Measurements from ENCODE around the gene LUC7L3. TPM values are rescaled to one million over a fixed set of nuclear protein-coding genes. Genes with fewer than 3 reads are reported as not detected.
A peak's percentile ranks its signal among the peaks of the same experiment; 100 is the strongest.

The LUC7L3 gene
- total RNA-seq, 1 donor from 2014 or later = 222 TPM

DNA sequence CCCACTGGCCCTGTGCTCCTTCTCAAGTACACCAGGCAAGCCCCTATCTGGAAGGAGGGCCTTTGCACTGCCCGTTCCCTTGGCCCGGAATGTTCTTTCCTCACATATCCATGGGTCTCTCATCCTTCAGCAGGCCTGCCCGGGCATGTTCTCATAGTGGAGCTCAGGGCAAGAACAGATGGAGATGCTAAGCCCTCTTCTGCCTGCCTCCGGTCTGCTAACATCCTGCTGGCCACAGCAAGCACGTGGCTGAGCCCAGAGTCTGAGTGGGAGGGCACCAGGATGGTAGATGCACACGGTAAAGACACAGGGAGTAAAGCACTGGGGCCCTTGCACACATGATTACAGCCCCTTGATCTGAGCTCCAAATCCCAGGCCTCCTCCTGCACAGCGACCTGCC is 67.7 kb downstream of the LUC7L3 start:
- no peak for DNase-seq
- peaks cover 3% of the 10 kb centered on the region for H3K9me3 Mint-ChIP-seq (ENCODE audit: unreplicated experiment)
- H3K27me3 Mint-ChIP-seq (ENCODE audit: unreplicated experiment) = peaks cover 4% of the 10 kb centered on the region
- H3K36me3 Mint-ChIP-seq (ENCODE audit: unreplicated experiment) = no peaks in the 10 kb centered on the region
- H3K27ac Mint-ChIP-seq (ENCODE audit: unreplicated experiment) = peak overlapping the region; percentile 17
- TF ChIP-seq, protein P1, sequence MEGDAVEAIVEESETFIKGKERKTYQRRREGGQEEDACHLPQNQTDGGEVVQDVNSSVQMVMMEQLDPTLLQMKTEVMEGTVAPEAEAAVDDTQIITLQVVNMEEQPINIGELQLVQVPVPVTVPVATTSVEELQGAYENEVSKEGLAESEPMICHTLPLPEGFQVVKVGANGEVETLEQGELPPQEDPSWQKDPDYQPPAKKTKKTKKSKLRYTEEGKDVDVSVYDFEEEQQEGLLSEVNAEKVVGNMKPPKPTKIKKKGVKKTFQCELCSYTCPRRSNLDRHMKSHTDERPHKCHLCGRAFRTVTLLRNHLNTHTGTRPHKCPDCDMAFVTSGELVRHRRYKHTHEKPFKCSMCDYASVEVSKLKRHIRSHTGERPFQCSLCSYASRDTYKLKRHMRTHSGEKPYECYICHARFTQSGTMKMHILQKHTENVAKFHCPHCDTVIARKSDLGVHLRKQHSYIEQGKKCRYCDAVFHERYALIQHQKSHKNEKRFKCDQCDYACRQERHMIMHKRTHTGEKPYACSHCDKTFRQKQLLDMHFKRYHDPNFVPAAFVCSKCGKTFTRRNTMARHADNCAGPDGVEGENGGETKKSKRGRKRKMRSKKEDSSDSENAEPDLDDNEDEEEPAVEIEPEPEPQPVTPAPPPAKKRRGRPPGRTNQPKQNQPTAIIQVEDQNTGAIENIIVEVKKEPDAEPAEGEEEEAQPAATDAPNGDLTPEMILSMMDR (IDR thresholded peaks at IDR 0.05; ENCODE audit: partially characterized antibody, unreplicated experiment) = no peak
- H3K4me1 Mint-ChIP-seq (ENCODE audit: low read depth, unreplicated experiment) = peaks cover 10% of the 10 kb centered on the region
- no peak overlapping the region for H3K4me3 Mint-ChIP-seq (ENCODE audit: unreplicated experiment)

DNA sequence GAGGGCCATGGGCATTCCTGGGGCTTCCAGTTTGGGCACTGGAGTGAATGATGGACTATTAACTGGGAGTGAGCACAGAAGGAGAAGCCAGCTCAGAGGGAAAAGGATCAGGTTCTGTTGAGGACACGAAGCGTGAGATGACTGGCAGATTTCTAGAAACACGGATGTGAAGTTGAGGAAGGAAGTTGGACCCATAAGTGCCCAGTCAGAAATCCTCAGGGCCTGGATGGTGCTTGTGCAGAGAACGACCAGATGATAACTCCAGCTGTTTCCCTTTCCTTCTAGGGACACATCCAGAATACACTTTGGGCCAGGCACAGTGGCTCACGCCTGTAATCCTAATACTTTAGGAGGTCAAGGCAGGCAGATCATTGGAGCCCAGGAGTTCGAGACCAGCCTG is 71.2 kb downstream of the LUC7L3 start:
- H3K27ac Mint-ChIP-seq (ENCODE audit: unreplicated experiment) = no peak overlapping the region
- peaks cover 3% of the 10 kb centered on the region for H3K9me3 Mint-ChIP-seq (ENCODE audit: unreplicated experiment)
- H3K4me1 Mint-ChIP-seq (ENCODE audit: low read depth, unreplicated experiment) = peaks cover 13% of the 10 kb centered on the region
- no peaks in the 10 kb centered on the region for H3K36me3 Mint-ChIP-seq (ENCODE audit: unreplicated experiment)
- no peak overlapping the region for H3K4me3 Mint-ChIP-seq (ENCODE audit: unreplicated experiment)
- DNase-seq = no peak
- H3K27me3 Mint-ChIP-seq (ENCODE audit: unreplicated experiment) = peaks cover 2% of the 10 kb centered on the region
- TF ChIP-seq, protein P1 (IDR thresholded peaks at IDR 0.05; ENCODE audit: partially characterized antibody, unreplicated experiment) = no peak

DNA sequence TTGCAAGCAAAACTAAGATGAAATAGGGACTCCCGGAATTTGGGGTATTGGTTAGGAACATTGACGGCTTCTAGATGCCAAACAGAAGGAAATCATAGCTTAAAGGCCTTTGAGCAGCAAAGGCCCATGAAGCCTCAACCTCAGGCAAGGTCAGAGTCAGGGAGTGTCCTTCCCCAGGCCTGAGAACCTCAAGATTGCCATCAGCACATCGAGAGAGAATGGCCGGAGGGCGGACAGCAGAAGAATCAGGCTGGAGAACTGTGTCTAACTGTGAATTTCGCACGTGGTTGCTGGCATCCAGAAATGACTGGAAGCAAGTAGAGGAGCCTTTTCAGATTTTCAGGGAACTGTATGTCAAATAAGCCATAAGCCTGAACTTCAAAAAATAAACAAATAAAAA is 72.7 kb downstream of the LUC7L3 start:
- no peak overlapping the region for H3K4me3 Mint-ChIP-seq (ENCODE audit: unreplicated experiment)
- no peaks in the 10 kb centered on the region for H3K36me3 Mint-ChIP-seq (ENCODE audit: unreplicated experiment)
- H3K4me1 Mint-ChIP-seq (ENCODE audit: low read depth, unreplicated experiment) = peaks cover 9% of the 10 kb centered on the region
- peaks cover 2% of the 10 kb centered on the region for H3K9me3 Mint-ChIP-seq (ENCODE audit: unreplicated experiment)
- DNase-seq = no peak
- H3K27me3 Mint-ChIP-seq (ENCODE audit: unreplicated experiment) = peaks cover 2% of the 10 kb centered on the region
- TF ChIP-seq, protein P1 (IDR thresholded peaks at IDR 0.05; ENCODE audit: partially characterized antibody, unreplicated experiment) = no peak
- no peak overlapping the region for H3K27ac Mint-ChIP-seq (ENCODE audit: unreplicated experiment)

DNA sequence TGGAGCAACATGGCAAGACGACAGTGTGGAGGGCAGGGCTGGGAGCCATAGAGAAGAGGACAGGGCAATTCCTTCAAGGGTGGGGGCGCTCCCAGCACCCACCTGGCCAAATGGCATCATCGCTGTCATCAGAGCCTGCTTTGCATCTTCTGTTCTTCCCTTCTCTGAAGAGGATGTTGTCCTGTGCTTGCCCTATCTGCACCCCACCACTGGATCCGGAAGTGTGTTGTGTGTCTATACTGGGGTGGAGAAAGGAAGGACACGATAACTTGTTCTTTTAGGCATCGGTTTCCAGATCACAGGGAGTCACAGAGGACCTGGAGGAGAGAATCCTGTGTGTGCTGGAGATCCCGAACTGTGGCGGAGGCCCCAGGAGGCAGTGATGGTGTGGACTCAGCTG is 73.6 kb downstream of the LUC7L3 start:
- DNase-seq = no peak
- TF ChIP-seq, protein P1 (IDR thresholded peaks at IDR 0.05; ENCODE audit: partially characterized antibody, unreplicated experiment) = no peak
- peaks cover 1% of the 10 kb centered on the region for H3K9me3 Mint-ChIP-seq (ENCODE audit: unreplicated experiment)
- H3K27me3 Mint-ChIP-seq (ENCODE audit: unreplicated experiment) = peaks cover under 1% of the 10 kb centered on the region
- H3K27ac Mint-ChIP-seq (ENCODE audit: unreplicated experiment) = peak overlapping the region; percentile 1
- H3K36me3 Mint-ChIP-seq (ENCODE audit: unreplicated experiment) = no peaks in the 10 kb centered on the region
- no peak overlapping the region for H3K4me3 Mint-ChIP-seq (ENCODE audit: unreplicated experiment)
- H3K4me1 Mint-ChIP-seq (ENCODE audit: low read depth, unreplicated experiment) = peaks cover 9% of the 10 kb centered on the region

DNA sequence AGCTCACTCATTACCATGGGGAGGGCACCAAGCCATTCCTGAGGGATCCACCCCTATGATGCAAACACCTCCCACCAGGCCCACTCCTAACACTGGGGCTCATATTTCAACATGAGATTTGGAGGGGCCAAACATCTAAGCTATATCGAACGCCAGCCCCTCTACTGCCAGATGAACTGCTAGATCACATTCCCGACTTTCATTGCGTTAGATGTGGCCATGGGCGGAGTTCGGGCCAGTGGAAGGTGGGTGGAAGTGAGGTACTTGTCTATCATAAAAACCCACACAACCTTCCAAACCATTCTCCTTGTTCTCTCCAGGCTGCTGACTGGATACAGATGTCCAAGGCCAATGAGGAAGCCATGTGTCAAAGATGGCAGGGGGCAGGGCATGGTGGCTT is 75.0 kb downstream of the LUC7L3 start:
- H3K4me1 Mint-ChIP-seq (ENCODE audit: low read depth, unreplicated experiment) = peaks cover 12% of the 10 kb centered on the region
- peaks cover 3% of the 10 kb centered on the region for H3K9me3 Mint-ChIP-seq (ENCODE audit: unreplicated experiment)
- no peak overlapping the region for H3K27ac Mint-ChIP-seq (ENCODE audit: unreplicated experiment)
- TF ChIP-seq, protein P1 (IDR thresholded peaks at IDR 0.05; ENCODE audit: partially characterized antibody, unreplicated experiment) = no peak
- H3K27me3 Mint-ChIP-seq (ENCODE audit: unreplicated experiment) = peaks cover 3% of the 10 kb centered on the region
- H3K36me3 Mint-ChIP-seq (ENCODE audit: unreplicated experiment) = no peaks in the 10 kb centered on the region
- DNase-seq = no peak
- no peak overlapping the region for H3K4me3 Mint-ChIP-seq (ENCODE audit: unreplicated experiment)
